BE2C (cell line): Measurements from ENCODE around the gene SLC35D3. TPM values are rescaled to one million over a fixed set of nuclear protein-coding genes. Genes with fewer than 3 reads are reported as not detected.
A peak's percentile ranks its signal among the peaks of the same experiment; 100 is the strongest.
"Not testable (repeated sequence)": the region's sequence is repeated elsewhere in the genome, so short reads cannot be mapped to it uniquely, and the experiment has no call there.

Source experiments
- DNase-seq: peaks from one replicate; pipeline ENCODE4 v3.0.0-alpha.2; 2020
- H3K27me3 ChIP-seq: fragments of 250-450 bp; sonication (Bioruptor Pico); 2 replicates; pipeline ENCODE4 v1.5.1; 2020; ENCODE audit warnings: mild to moderate bottlenecking
- H3K36me3 ChIP-seq: fragments of 250-450 bp; sonication (Bioruptor Pico); 2 replicates; pipeline ENCODE4 v1.5.1; 2020; ENCODE audit warnings: mild to moderate bottlenecking
- H3K4me1 ChIP-seq: fragments of 250-450 bp; sonication (Bioruptor Pico); 2 replicates; pipeline ENCODE4 v1.5.1; 2020
- H3K4me3 ChIP-seq: 2 replicates; pipeline ENCODE4 v1.5.1; 2011; ENCODE audit warnings: low read depth, low read length
- H3K9me3 ChIP-seq: fragments of 250-450 bp; sonication (Bioruptor Pico); 2 replicates; pipeline ENCODE4 v1.5.1; 2020
- CTCF ChIP-seq: IDR thresholded peaks from 2 replicates; pipeline ENCODE4 v1.5.1; 2012; ENCODE audit warnings: mild to moderate bottlenecking, low read depth, low read length
- polyA plus RNA-seq: library from polyadenylated mRNA; unstranded; fragments of >200 nt; gene quantifications from one replicate; pipeline ENCODE4 v1.2.1, GENCODE V29; 2012; ENCODE audit warnings: low read depth, missing spikeins; ENCODE audit not compliant: insufficient read length, insufficient read depth

SLC35D3 gene
- 1.5 TPM for polyA plus RNA-seq

- peaks cover 3% of the 10 kb centered on the region; the same call in 1 of the 2 replicates for H3K36me3 ChIP-seq
- no peak for TF ChIP-seq CTCF
- H3K27me3 ChIP-seq: no peaks in the 10 kb centered on the region
- peak; percentile 60 for DNase-seq
- H3K4me3 ChIP-seq: peak within 1 kb of the TSS; percentile 78
- peaks cover 5% of the 10 kb centered on the region for H3K4me1 ChIP-seq
- no peaks in the 10 kb centered on the region; the same call in 1 of the 2 replicates for H3K9me3 ChIP-seq
Observed at GRCh38 chr6:136921936-136922684, at the start of gene SLC35D3. TSS of gene SLC35D3 (plus strand) at chr6:136922301. CDS start at chr6:136922429, 128 bp downstream.

- Histone ChIP-seq H3K9me3 (peaks cover 2% of the 10 kb centered on the region), H3K4me3 (no peak overlapping the region), H3K27me3 (no peaks in the 10 kb centered on the region), H3K36me3 (no peaks in the 10 kb centered on the region), H3K4me1 (no peaks in the 10 kb centered on the region)
- TF ChIP-seq CTCF: no peak
- DNase-seq: no peak
Observed at GRCh38 chr6:136873748-136874147, 48.4 kb upstream of the SLC35D3 start.

GRCh38 chr6:136876469-136876868 is 45.6 kb upstream of the SLC35D3 start:
- not testable (repeated sequence) for H3K27me3 ChIP-seq, DNase-seq, H3K9me3 ChIP-seq, H3K4me3 ChIP-seq, H3K36me3 ChIP-seq, H3K4me1 ChIP-seq

GRCh38 chr6:136880748-136881460 is 41.2 kb upstream of the SLC35D3 start:
- H3K4me1 ChIP-seq: peaks cover 3% of the 10 kb centered on the region; the same call in 1 of the 2 replicates
- no peak for TF ChIP-seq CTCF
- no peak overlapping the region for H3K4me3 ChIP-seq
- DNase-seq: no peak
- H3K9me3 ChIP-seq: no peaks in the 10 kb centered on the region
- H3K36me3 ChIP-seq: no peaks in the 10 kb centered on the region
- no peaks in the 10 kb centered on the region for H3K27me3 ChIP-seq

- no peaks in the 10 kb centered on the region for H3K9me3 ChIP-seq
- no peaks in the 10 kb centered on the region for H3K27me3 ChIP-seq
- no peak for DNase-seq
- no peaks in the 10 kb centered on the region for H3K36me3 ChIP-seq
- no peak overlapping the region for H3K4me3 ChIP-seq
- peaks cover 18% of the 10 kb centered on the region for H3K4me1 ChIP-seq
- TF ChIP-seq CTCF: no peak
Observed at GRCh38 chr6:136886091-136886490, 36.0 kb upstream of the SLC35D3 start.

GRCh38 chr6:136887953-136888352 is 34.1 kb upstream of the SLC35D3 start:
- TF ChIP-seq CTCF: no peak
- DNase-seq: no peak
- H3K4me1 ChIP-seq: peaks cover 18% of the 10 kb centered on the region
- H3K27me3 ChIP-seq: no peaks in the 10 kb centered on the region
- no peaks in the 10 kb centered on the region for H3K36me3 ChIP-seq
- no peak overlapping the region for H3K4me3 ChIP-seq
- no peaks in the 10 kb centered on the region for H3K9me3 ChIP-seq
